Measurements from ENCODE around the gene PSENEN. TPM values are rescaled to one million over a fixed set of nuclear protein-coding genes. Genes with fewer than 3 reads are reported as not detected.

The PSENEN gene, protein sequence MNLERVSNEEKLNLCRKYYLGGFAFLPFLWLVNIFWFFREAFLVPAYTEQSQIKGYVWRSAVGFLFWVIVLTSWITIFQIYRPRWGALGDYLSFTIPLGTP
- total RNA-seq (21.1 TPM), polyA plus RNA-seq (10 to 100 TPM; 66.1 to 99.6 (median 72.9) TPM)

DNA sequence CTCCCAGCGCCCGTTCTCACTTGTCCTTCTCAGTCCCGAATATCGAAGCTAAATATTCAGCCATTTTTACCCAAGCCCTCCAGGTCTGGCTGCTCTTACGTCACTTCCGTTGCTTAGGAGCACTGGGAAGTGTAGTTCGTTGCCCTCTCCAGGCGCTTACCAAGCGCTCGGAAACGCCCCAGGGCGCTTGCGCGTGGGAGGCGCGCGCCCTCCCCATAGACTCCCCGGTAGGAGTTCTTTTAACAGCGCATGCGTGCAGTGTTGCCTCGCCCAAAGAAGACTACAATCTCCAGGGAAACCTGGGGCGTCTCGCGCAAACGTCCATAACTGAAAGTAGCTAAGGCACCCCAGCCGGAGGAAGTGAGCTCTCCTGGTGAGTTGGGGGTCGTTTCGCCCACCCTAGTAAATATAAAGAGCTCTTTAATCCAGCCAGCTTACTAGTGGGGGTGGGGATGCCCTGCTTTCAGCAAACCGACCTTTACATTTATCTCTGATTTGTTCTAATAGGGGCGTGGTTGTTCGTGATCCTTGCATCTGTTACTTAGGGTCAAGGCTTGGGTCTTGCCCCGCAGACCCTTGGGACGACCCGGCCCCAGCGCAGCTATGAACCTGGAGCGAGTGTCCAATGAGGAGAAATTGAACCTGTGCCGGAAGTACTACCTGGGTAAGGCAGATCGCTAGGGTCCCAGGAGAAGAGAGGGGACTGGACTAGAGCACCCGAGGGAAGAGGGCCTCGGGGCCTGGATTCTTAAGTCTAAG is at the start of gene PSENEN, which contains the start of gene U2AF1L4:
Gene PSENEN (plus strand): TSS at position 324 of the 759 bp plus-strand sequence. CDS start 280 bp downstream, at position 604.
Gene U2AF1L4 (minus strand): TSS at position 91 of the 759 bp plus-strand sequence. CDS start 27 bp downstream, at position 64.
- Mint-ChIP-seq H3K27ac (peak within 1 kb of the TSS; percentile 99 to 100 (median 100)), H3K4me1 (peaks cover 5 to 69% (median 35%) of the 10 kb centered on the region in 4 donors), H3K27me3 (peaks cover 12% of the 10 kb centered on the region), H3K36me3 (peaks cover 9% of the 10 kb centered on the region), H3K9me3 (no peaks in the 10 kb centered on the region), H3K4me3 (peak within 1 kb of the TSS; percentile 90 to 98 (median 94))
- no peaks in the 10 kb centered on the region for H3K9me3 ChIP-seq (ENCODE audit: control insufficient read depth in 2 of 2, low read length in 2 of 2)
- peak within 1 kb of the TSS; percentile 88 for H3K4me3 ChIP-seq (ENCODE audit: low read depth, low read length)
- ATAC-seq (ENCODE audit: low read depth in 2 of 2), result peak; percentile 59
- DNase-seq, result peak; percentile 97 to 100 (median 98)
- no peaks in the 10 kb centered on the region for H3K27me3 ChIP-seq (ENCODE audit: control insufficient read depth, insufficient read depth, low read length)
- peak within 1 kb of the TSS; percentile 100 for H3K27ac ChIP-seq (ENCODE audit: insufficient read depth, low read length, poor library complexity, severe bottlenecking)
- H3K36me3 ChIP-seq (ENCODE audit: control insufficient read depth, insufficient read depth, low read length), result no peaks in the 10 kb centered on the region
- H3K4me1 ChIP-seq (ENCODE audit: control insufficient read depth, insufficient read depth, low read length, poor library complexity, severe bottlenecking), result peaks cover 66% of the 10 kb centered on the region

DNA sequence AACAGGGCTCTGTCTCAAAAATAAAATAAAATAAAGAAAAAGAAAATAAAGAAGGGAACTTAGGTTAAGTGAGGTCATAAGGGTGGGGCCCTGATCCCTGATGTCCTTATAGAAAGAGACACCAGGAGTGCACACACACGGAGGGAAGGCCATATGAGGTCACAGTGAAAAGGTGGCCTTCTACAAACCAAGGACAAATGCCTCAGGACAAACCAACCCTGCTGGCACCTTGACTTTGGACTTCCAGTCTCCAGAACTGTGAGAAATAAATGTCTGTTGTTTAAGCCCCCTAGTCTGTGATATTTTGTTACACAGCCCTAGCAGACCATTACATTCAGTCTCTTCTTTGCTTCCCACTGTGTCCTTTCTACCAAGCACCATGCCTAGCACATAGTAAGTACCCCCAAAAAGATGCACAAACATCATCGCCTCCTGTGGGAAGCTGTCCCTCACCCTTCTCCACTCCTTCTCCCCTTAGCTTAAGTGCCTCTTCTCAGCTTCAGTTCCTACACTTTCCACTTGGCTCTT is 49.5 kb upstream of the PSENEN start:
- H3K4me1 Mint-ChIP-seq, result peaks cover 0 to 2% (median 0%) of the 10 kb centered on the region in 4 donors
- no peaks in the 10 kb centered on the region for H3K9me3 Mint-ChIP-seq

DNA sequence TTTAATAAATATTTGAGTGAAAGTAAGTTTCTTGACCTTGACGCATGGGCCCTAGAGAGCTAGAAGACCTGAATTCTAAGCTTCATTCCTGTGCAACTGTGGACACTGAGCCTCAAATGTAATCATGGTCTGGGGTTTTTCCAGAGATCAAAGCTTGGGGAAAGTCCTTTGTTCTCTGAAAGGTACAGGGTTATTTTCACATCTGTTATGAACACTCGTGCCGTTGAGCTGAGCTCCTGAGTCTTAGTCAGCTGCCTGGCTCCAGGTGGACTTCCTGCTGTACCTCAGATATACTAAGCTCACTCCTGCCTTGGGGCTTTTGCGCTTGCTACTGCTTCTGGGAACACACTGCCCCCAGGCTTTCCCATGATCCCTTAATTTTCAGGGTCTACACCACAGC is 48.6 kb upstream of the PSENEN start:
- Mint-ChIP-seq H3K27ac (no peak overlapping the region), H3K4me3 (peak overlapping the region in 1 of 4 donors; percentile 29), H3K9me3 (no peaks in the 10 kb centered on the region), H3K4me1 (peaks cover 0 to 2% (median 0%) of the 10 kb centered on the region in 4 donors), H3K36me3 (no peaks in the 10 kb centered on the region), H3K27me3 (no peaks in the 10 kb centered on the region)
- Histone ChIP-seq H3K36me3 (ENCODE audit: control insufficient read depth, insufficient read depth, low read length) (no peaks in the 10 kb centered on the region), H3K4me1 (ENCODE audit: control insufficient read depth, insufficient read depth, low read length, poor library complexity, severe bottlenecking) (peaks cover 1% of the 10 kb centered on the region), H3K4me3 (ENCODE audit: low read depth, low read length) (no peak overlapping the region), H3K27me3 (ENCODE audit: control insufficient read depth, insufficient read depth, low read length) (no peaks in the 10 kb centered on the region), H3K27ac (ENCODE audit: insufficient read depth, low read length, poor library complexity, severe bottlenecking) (no peak overlapping the region), H3K9me3 (ENCODE audit: control insufficient read depth in 2 of 2, low read length in 2 of 2) (no peaks in the 10 kb centered on the region)
- no peak for ATAC-seq (ENCODE audit: low read depth in 2 of 2)
- DNase-seq, result peak in 1 of 3 donors; percentile 54

More for the DNA sequence above, 49.5 kb upstream of the PSENEN start:
- DNase-seq (no peak), ATAC-seq (ENCODE audit: low read depth in 2 of 2) (no peak)
- no peak overlapping the region for H3K4me3 ChIP-seq (ENCODE audit: low read depth, low read length)
- Mint-ChIP-seq H3K36me3 (no peaks in the 10 kb centered on the region), H3K4me3 (no peak overlapping the region), H3K27me3 (no peaks in the 10 kb centered on the region), H3K27ac (peak overlapping the region in 1 of 3 donors; percentile 9)
- H3K27ac ChIP-seq (ENCODE audit: insufficient read depth, low read length, poor library complexity, severe bottlenecking), result no peak overlapping the region
- no peaks in the 10 kb centered on the region for H3K9me3 ChIP-seq (ENCODE audit: control insufficient read depth in 2 of 2, low read length in 2 of 2)
- no peaks in the 10 kb centered on the region for H3K27me3 ChIP-seq (ENCODE audit: control insufficient read depth, insufficient read depth, low read length)
- no peaks in the 10 kb centered on the region for H3K4me1 ChIP-seq (ENCODE audit: control insufficient read depth, insufficient read depth, low read length, poor library complexity, severe bottlenecking)
- no peaks in the 10 kb centered on the region for H3K36me3 ChIP-seq (ENCODE audit: control insufficient read depth, insufficient read depth, low read length)

DNA sequence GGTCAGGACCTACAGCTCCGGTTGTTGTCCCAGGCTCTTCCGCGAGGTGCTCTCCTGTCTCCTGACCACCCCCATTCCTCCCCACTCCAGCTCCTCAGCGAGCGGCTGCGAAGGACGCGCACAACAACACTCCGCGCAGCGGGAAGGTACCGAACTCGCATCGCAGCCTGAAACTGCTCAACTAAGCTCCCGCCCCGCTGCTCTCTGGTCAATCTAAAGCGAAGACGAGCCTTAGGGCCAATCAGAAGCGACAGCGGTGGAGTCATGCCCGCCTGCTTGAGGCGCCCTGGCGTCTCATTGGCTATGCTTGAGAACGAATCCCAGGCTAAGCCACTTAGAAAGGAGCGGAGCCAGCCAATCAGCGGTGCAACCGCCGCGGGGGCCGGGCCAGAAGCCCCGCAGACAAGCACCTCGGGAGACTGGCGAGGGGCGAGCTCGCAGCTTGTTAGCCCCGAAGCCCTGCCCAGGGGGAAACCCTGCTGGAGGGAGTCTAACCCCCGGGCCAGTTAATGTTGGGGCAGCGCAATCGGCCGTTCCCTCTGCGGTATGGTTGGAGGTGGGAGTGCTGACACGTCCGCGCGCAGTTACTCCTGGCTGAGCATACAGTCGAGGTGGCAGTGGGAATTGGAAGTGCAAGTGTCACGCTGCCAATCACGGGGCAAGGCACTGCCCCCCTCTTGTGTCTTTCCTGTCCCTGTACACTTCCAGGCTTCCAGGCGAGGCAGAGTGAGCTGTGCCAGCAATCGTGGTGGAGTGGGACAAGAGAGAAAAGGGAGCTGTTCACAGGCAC is 43.0 kb upstream of the PSENEN start:
- peaks cover 4% of the 10 kb centered on the region for H3K27me3 Mint-ChIP-seq
- Histone ChIP-seq H3K36me3 (ENCODE audit: control insufficient read depth, insufficient read depth, low read length) (no peaks in the 10 kb centered on the region), H3K27ac (ENCODE audit: insufficient read depth, low read length, poor library complexity, severe bottlenecking) (peak overlapping the region; percentile 73), H3K9me3 (ENCODE audit: control insufficient read depth in 2 of 2, low read length in 2 of 2) (no peaks in the 10 kb centered on the region), H3K4me3 (ENCODE audit: low read depth, low read length) (peak overlapping the region; percentile 67), H3K4me1 (ENCODE audit: control insufficient read depth, insufficient read depth, low read length, poor library complexity, severe bottlenecking) (peaks cover 12% of the 10 kb centered on the region), H3K27me3 (ENCODE audit: control insufficient read depth, insufficient read depth, low read length) (no peaks in the 10 kb centered on the region)
- ATAC-seq (ENCODE audit: low read depth in 2 of 2) (peak; percentile 100), DNase-seq (peak; percentile 93 to 99 (median 93))
- H3K27ac Mint-ChIP-seq, result peak overlapping the region; percentile 92 to 99 (median 98)
- peak overlapping the region; percentile 85 to 98 (median 96) for H3K4me3 Mint-ChIP-seq
- peaks cover 3 to 8% (median 6%) of the 10 kb centered on the region in 4 donors for H3K4me1 Mint-ChIP-seq
- no peaks in the 10 kb centered on the region for H3K9me3 Mint-ChIP-seq
- no peaks in the 10 kb centered on the region for H3K36me3 Mint-ChIP-seq

DNA sequence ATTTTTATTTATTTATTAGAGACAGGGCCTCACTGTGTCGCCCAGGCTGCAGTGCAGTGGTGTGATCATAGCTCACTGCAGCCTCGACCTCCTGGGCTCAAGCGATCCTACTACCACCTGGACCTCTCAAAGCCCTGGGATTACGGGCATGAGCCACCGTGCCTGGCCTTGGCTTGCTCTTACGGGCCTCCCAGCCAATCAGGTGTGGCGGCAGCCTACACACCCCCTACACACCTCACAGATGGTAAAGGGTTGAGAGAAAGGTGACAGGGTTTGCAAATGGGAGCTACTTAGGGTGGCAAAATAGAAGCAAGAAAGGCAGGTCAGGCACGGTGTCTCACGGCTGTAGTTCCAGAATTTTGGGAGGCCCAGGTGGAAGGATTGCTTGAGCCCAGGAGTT is 42.1 kb upstream of the PSENEN start:
- H3K4me3 ChIP-seq (ENCODE audit: low read depth, low read length), result no peak overlapping the region

DNA sequence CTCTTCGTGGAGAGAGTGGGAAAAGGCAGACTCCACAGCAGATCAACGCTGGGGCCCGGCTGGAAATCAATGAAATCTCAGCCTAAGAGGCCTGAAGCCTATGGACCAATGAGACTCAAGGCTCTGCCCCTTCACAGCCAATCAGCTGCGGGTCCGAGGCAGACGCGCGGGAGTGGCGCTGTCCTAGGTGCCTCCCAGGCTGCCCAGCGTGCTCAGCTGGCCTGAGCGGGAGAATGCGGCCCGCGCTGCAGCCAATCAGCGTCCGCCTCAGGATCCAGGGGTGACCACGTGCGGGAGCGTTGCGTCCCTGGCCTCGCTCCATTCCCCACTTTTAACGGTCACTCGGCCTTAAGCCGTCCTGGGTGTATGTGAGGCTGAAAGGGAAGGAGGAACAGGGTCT is 41.2 kb upstream of the PSENEN start, which contains the start of gene ZBTB32:
Gene ZBTB32 (plus strand): TSS at position 341 of the 400 bp plus-strand sequence. CDS start 10,069 bp downstream, outside the sequence.
- Histone ChIP-seq H3K36me3 (ENCODE audit: control insufficient read depth, insufficient read depth, low read length) (no peaks in the 10 kb centered on the region), H3K9me3 (ENCODE audit: control insufficient read depth in 2 of 2, low read length in 2 of 2) (no peaks in the 10 kb centered on the region), H3K27me3 (ENCODE audit: control insufficient read depth, insufficient read depth, low read length) (no peaks in the 10 kb centered on the region), H3K4me3 (ENCODE audit: low read depth, low read length) (no peak within 1 kb of the TSS), H3K27ac (ENCODE audit: insufficient read depth, low read length, poor library complexity, severe bottlenecking) (no peak within 1 kb of the TSS), H3K4me1 (ENCODE audit: control insufficient read depth, insufficient read depth, low read length, poor library complexity, severe bottlenecking) (peaks cover 12% of the 10 kb centered on the region)
- no peak within 1 kb of the TSS for H3K27ac Mint-ChIP-seq
- H3K9me3 Mint-ChIP-seq, result no peaks in the 10 kb centered on the region
- peaks cover 3 to 10% (median 6%) of the 10 kb centered on the region in 4 donors for H3K4me1 Mint-ChIP-seq
- DNase-seq, result peak in 1 of 3 donors; percentile 20
- H3K36me3 Mint-ChIP-seq, result no peaks in the 10 kb centered on the region
- H3K4me3 Mint-ChIP-seq, result peak within 1 kb of the TSS in 1 of 4 donors; percentile 41
- no peak for ATAC-seq (ENCODE audit: low read depth in 2 of 2)
- peaks cover 4% of the 10 kb centered on the region for H3K27me3 Mint-ChIP-seq

More for the DNA sequence above, 42.1 kb upstream of the PSENEN start:
- Mint-ChIP-seq H3K4me1 (peaks cover 3 to 8% (median 6%) of the 10 kb centered on the region in 4 donors), H3K27me3 (peaks cover 4% of the 10 kb centered on the region), H3K9me3 (no peaks in the 10 kb centered on the region), H3K27ac (no peak overlapping the region), H3K4me3 (peak overlapping the region in 2 of 4 donors; percentile 98), H3K36me3 (no peaks in the 10 kb centered on the region)
- DNase-seq (no peak), ATAC-seq (ENCODE audit: low read depth in 2 of 2) (no peak)
- Histone ChIP-seq H3K4me1 (ENCODE audit: control insufficient read depth, insufficient read depth, low read length, poor library complexity, severe bottlenecking) (peaks cover 12% of the 10 kb centered on the region), H3K36me3 (ENCODE audit: control insufficient read depth, insufficient read depth, low read length) (no peaks in the 10 kb centered on the region), H3K27ac (ENCODE audit: insufficient read depth, low read length, poor library complexity, severe bottlenecking) (no peak overlapping the region), H3K27me3 (ENCODE audit: control insufficient read depth, insufficient read depth, low read length) (no peaks in the 10 kb centered on the region), H3K9me3 (ENCODE audit: control insufficient read depth in 2 of 2, low read length in 2 of 2) (no peaks in the 10 kb centered on the region)

DNA sequence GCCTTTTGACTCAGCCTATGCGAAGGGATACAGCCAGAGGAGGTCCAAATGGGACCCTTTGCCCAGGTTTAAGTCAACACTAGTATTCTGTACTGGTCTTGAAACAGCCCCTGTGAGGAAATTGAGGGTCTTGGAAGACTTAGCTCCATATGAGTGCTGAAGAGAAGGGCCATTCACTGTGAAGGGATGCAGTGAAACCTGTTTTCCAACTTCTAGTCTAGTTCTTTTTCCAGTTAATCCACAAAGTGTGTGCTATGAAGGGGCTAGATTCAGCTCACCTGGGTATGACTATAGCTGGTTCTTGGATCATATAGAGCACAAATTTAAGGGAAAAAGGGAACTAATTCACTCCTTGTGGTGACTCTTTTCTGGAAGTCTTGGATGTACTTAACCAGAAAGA is 37.1 kb upstream of the PSENEN start:
- Histone ChIP-seq H3K4me1 (ENCODE audit: control insufficient read depth, insufficient read depth, low read length, poor library complexity, severe bottlenecking) (peaks cover 34% of the 10 kb centered on the region), H3K36me3 (ENCODE audit: control insufficient read depth, insufficient read depth, low read length) (no peaks in the 10 kb centered on the region), H3K27me3 (ENCODE audit: control insufficient read depth, insufficient read depth, low read length) (no peaks in the 10 kb centered on the region), H3K9me3 (ENCODE audit: control insufficient read depth in 2 of 2, low read length in 2 of 2) (no peaks in the 10 kb centered on the region), H3K27ac (ENCODE audit: insufficient read depth, low read length, poor library complexity, severe bottlenecking) (no peak overlapping the region), H3K4me3 (ENCODE audit: low read depth, low read length) (no peak overlapping the region)
- H3K9me3 Mint-ChIP-seq, result no peaks in the 10 kb centered on the region
- H3K4me1 Mint-ChIP-seq, result peaks cover 15 to 35% (median 25%) of the 10 kb centered on the region in 4 donors
- no peak overlapping the region for H3K4me3 Mint-ChIP-seq
- ATAC-seq (ENCODE audit: low read depth in 2 of 2) (no peak), DNase-seq (no peak)
- no peaks in the 10 kb centered on the region for H3K36me3 Mint-ChIP-seq
- no peaks in the 10 kb centered on the region for H3K27me3 Mint-ChIP-seq
- no peak overlapping the region for H3K27ac Mint-ChIP-seq

Measured in CD4-positive, CD25-positive, alpha-beta regulatory T cell (primary cell).